GM18909 (cell line): ENCODE measurements around the gene VPS50.

Experiments
- ATAC-seq: cut with Tn5 transposase; IDR thresholded peaks from one replicate; pipeline ENCODE4 v1.9.1; 2021; ENCODE audit warnings: mild to moderate bottlenecking; ENCODE audit not compliant: unreplicated experiment, poor library complexity

Gene VPS50

DNA sequence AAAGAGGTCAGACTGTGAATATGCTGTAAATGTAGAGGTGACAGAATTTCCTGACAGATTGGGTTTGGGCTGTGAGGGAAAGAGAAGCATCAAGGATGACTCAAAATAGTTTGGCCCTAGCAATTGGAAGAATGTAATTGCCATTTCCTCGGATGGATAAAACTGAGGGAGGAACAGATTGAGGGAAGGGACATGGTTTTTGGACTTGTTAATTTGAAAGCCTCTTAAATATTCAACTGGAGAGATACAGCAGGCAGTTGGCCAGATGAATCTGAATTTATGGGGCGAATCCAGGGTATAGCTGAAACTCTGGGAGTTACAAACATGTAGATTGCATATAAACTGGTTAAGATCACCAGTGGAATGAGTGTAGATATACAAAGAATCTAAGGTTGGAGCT, 3.4 kb downstream of the VPS50 start:
- ATAC-seq = no peak

DNA sequence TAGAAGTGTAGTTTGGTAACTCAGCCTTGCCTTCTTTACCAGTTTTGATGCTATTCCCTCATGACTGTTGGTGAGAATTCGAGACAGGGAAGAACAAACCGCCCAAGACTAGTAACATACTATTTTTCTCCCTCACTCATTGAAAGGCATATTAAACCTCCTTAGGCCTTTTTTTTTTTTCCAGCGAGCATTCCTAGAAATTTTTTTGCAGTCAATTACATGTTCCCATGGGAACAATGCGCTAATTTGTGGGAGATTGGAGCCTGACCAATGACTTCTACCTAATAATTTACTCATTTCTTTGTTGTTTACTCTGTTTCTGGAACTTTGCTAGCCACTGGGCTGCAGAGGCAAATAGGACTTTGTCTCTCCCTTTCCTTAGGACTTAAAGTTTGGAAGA, 6.0 kb downstream of the VPS50 start:
- ATAC-seq = no peak

DNA sequence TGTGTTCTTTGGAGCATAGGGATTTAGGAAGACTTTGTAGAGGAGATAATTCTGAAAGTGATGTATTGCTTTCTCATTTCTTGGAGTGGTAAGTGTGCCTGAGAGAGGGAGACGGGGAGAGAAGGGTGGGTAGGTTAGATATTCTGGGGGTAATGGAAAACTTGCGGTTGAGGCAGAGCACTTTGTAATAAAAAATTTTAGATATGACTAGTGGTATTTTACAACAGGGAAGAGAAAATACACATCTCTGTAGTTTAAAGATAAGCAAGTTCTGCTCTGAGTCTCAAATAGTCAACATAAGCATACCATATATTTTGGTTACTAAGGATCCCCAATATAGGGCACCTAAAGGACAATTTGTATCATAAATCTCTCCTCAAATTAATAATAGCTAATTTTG, 6.6 kb downstream of the VPS50 start:
- ATAC-seq = no peak

DNA sequence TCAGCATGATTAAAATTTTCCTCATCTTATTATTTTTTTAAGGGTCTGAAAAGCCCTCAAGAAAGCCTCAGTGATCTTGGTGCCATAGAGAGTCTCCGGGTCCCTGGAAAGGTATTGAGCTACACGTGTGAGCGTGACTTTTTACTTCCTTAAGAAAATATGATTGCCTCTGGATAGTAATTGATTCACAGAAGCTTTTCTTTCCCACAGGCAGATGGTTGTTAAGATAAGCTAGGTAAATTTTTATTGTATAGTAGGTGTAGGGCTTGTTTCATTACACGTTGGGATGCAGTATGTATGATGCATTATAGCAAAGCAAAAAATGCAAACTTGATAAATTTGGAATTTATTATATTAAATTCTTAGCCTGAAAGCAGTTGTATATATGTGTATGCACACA, 7.7 kb downstream of the VPS50 start:
- no peak for ATAC-seq

DNA sequence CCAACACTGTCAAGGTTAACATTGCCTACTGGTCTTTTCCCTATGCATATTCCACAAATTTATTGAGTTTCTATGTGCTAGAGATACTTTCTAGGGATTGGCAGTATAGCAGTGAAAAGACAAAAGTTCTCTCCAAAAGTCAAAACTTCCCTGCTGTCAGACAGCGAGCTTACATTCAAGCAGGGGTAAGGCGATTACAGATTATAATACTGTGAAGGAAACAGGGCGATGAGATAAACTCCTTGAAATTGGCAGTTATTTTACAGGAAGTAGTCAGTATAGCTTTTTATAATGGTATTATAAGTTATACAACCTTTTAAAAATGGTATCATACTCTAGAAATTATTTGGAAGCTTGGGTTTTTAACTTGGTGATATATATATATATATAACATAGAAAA, 9.9 kb downstream of the VPS50 start:
- ATAC-seq = no peak

DNA sequence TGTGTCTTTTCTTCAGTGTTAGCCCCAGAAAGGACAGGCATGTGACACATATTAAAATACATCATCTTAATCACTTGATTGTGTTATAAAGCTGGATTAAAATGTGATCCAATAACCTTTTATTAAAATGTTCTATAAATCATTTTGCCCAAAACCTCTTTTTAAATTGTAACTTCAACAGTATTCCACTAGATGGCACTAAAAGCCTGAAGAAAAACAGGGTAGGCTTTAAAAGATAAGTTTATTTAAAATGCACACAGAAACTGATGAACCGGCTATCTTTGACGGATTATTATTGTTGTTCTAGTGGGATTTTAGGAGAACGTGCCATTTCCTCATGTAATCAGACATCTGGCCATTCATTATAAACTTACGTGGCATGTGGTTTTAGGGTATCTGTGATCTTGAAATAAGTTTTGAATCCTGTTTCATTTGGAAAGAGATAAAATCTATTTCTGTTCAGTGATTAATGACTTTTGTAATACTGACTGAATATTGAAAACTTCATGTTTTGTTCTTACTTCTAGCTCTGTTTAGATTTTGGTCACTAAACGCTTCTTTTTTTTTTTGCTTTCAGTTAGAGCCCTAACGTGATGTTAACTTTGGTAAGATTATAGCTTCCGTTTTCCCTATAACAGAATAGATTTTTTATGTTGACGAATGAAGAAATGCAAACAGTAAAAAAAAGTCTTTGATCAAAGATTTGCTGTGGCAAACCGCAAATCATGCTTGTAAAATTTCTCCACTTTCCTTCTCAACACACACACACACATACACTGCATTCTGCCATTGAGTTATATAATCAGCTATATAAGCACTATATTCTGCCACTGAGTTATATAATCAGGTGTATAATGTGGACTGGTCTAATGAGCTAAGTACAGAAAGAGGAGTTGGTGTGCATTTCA, 13.6 kb downstream of the VPS50 start:
- ATAC-seq = no peak

DNA sequence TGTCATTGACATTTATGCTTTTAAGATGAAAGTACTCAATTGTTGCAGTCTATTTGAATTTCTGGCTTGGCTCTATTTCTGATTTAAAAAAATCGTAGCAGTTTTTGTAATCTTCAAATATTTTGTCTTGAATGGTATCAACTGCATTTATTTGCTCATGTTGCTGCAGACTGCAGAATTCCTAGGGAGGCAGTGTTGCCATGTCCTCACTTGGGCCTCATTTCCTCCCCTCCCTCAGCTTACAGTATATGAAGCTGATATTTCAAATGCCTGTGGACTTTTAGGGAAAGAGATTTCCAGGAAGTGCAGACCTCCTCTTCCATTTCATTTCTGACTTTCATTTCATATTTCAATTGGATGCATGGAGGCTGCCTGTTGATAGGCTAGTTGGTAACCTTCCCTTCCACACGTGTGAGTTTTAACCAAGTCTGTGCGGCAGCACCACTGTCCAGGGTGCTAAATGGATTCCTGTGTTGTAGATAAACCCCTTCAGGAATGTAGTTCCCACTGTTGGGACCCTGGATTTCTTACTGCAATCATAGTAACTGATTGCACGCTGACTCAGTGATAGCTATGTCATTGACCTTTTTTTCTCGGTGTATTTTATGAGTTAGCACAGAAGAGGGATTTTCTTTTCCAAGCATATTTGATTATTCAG, 17.5 kb downstream of the VPS50 start:
- ATAC-seq = no peak

DNA sequence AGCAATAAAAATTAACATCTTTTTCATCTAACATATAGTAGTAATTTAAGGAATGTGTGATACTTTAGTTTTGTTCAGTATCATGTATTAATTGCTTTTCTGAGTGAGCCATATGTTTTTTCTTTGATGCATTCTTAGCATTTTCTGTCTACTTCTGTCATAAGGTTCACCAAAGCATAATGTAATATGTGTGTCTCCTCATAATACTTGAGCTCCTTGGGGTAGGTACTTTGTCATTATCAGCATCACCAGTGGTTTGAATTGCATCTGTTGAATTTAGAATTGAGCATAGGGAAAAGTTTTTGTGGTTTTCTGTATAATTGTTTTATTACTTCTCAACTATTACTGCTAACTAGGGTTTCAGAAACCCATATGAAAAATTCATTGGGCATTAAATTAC, 26.5 kb downstream of the VPS50 start:
- no peak for ATAC-seq

DNA sequence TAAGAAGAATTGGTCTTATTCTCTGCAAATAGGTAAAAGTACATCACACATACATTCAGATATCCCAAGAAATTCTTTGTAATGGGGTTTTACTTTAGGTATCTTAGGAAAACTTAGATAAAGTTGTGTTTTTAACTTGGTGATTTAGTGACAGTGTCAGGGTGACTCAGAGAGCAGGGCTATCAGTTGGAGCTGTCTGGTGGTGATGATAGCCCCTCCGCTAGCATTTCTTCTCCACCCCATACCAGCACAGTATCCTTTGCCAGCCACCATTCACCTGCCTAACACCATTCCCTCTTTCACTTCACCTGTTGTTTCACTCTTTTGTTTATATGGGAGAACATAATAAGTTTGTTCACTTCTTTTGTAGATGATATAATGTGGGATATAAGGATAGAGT, 30.4 kb downstream of the VPS50 start:
- ATAC-seq = no peak

DNA sequence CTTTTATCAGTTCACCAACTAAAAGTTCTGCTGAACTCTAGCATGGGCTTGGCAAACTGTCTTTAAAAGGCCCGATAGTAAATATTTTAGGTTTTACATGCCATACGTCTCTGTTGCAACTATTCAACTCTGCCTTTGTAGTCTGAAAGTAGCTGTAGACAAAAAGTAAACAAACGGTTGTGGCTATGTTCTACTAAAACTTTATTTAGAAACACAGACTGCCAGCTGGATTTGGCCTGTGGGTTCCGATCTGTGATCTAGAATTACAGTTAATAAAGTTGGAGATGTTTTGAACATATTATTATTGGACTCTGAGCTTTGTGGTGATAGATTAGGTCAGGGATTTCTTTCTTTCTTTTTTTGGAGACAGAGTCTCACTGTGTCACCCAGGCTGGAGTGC, 33.1 kb downstream of the VPS50 start:
- ATAC-seq = no peak

DNA sequence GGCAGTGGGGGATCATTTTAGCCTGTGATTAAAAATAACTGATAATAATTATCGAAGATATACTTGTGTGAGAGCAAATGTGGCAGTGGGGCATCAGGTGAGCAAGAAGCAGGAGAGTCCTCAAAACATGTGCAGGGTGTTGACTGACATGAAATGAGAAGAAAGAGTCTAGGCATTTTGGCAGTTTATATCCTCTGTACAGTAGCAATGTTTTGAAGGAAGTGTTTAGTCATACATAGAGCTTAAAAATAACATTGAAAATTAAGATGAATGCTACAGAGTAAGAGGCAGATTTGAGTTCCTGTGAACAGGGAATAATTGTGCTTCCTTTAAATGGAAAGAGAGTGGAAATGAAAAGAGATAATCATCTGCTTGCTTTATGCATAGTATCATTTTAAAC, 47.4 kb downstream of the VPS50 start:
- ATAC-seq = no peak

DNA sequence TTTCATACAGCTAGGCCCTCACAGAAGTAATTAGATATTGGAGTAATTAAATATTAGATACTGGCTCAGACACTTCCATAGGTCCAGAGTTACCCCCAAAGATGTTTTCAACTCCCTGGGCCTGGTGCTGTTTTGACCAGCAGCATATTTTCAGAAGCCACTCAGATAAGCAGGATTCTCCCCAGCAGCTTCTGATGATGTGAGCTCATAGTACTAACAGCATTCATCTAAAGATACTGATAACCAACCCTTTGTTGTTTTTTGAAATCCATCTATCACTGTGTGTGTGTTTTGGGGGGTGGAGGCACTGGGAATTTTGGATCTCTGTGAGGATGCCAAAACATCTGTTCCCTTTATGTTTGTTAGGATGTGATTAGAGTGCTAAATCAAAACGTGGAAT, 52.7 kb downstream of the VPS50 start:
- no peak for ATAC-seq

DNA sequence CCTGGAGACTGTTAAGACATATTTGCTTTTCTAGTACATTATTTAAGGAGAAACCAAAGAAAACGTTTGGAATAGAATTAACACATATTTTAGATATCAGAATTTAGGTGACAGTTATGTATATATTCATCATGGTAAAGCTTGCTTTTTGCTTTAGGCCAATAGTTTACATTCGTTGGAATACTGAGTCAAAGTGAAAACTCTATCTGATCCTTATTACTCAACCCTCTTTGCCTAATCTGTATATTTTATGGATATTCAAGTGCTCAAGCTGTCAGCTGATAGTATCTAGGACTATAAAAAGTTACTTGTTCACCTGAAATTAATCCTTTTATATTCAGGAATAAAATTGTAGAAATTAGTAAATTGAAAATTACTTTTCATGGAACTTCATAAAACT, 61.1 kb downstream of the VPS50 start:
- no peak for ATAC-seq

DNA sequence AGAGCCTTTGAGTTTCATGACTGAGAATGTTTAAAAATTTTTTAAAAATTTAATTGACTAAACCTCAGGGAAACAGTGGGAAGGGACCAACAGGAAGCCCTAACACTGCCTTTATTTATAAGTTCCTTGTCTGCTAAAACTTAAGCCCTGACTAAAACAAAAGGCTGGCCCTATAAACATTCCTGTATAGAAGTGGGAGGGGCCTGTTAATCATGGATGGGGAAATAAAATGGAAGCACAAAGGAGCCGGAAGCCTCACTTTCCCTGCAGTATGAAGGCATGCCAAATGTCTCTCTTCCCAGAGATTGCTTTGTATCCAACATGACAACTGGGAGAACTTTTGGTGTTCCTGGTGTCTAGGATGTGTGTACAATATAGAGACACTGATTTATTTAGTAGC, 66.0 kb downstream of the VPS50 start:
- ATAC-seq = no peak

DNA sequence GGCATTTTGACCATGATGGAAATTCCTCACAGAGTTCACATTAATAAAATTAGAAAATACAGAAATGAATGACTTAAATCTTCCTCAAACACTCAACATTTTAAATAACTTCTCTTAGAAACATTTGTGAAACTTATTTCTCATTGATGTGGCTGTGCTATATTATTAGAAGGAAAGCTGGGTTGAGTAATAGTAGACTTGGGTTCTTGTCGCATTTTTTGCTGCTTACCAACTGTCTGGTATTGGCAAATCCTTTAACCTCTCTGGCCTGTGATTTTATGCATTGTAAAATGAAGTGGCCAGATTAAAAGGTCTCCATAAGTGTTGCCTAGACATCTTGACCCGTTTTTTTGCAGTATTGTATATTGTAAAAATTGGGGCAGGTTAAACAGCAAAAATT, 66.5 kb downstream of the VPS50 start:
- no peak for ATAC-seq

DNA sequence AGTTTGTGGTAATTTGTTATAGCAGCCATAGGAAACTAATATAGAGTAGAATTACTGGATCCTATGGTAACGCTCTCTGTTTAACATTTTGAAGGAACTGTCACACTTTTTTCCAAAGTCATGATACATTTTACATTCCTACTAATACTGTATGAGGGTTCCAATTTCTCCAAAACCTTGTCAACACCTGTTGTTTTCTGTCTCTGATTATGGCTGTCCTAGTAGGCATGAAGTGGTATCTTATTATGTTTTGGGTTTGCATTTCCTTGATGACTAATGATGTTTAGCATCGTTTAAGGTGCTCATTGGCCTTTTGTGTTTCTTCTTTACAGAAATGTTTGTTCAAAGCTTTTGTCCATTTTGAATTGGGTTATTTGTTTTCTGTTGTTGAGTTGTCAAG, 69.6 kb downstream of the VPS50 start:
- ATAC-seq = no peak

DNA sequence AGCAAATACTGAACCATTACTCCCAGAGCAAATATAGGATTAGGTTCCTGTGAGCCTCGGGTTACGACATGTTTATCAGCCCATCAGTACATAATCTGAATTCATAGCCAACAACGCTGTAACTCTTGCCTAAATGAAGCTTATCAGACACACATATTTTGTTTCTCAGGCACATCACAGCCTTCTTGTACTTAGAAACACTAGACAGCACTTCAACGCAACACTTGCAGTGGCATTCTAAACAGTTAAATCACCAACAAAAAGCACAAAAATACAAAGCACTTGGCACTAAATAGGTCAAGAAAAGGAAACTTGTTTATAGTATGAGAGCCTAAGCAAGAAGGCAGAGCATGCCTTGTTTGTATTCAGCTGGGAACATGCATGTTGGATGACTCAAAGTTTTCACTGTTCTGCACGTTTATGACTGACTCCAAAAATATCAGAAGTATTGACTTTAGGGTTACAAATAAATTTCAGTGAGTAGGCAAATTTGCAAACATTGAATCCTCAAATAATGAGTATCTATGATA, 75.0 kb downstream of the VPS50 start:
- no peak for ATAC-seq

DNA sequence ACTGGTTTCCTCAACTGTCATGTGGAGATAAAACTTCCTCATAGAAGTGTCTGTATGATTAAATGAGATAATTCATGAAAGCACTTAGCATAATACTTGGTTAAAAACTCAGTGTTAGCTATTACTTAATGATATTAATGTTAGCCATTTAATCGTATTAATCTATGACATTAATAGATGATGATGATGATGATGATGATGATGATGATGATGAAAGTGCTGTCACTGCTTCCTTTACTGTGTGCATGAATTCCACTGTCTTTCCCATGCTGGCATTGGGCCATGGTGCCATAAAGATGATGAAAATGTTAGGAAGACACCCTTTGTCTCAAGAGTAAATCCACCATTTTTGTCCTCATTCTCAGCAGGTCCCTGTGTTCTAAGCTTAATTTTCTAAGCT, 75.8 kb downstream of the VPS50 start:
- no peak for ATAC-seq

DNA sequence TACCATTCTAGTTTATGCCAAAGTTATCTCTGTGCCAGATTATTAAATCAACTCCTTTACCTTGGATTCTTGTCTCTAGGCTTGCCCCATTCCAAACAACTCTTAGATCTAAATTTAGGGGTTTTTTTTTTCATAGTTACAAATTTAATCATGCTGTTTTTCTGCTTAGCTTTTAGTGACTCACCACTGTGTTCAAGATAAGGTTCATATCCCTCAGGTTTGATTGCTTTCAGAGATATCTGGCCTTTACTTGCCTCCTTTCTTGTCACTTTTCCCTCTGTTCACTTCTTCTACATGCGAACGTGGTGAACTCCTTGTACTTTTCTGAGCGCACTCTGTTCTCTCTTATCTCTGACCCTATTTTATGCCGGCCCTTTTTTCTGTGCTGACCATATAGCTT, 78.2 kb downstream of the VPS50 start:
- ATAC-seq = no peak

DNA sequence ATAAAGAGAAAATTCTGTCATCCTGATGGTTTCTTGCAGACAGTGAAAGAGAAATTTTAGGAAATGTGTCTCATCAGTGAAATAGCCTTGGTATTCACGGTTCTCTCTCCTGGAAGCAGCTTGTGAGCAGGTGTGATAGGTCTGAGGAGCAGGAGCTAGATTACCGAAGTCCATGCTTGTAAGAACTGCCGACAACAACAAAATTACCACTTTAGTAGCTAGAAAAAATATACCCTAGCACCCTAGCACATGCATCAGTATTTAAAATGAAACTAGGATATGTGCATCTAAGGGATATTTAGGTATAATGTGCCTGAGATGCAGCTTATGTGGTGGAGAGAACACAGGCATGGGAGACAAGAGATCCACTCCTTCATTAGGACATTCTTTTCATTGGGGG, 82.3 kb downstream of the VPS50 start:
- no peak for ATAC-seq

DNA sequence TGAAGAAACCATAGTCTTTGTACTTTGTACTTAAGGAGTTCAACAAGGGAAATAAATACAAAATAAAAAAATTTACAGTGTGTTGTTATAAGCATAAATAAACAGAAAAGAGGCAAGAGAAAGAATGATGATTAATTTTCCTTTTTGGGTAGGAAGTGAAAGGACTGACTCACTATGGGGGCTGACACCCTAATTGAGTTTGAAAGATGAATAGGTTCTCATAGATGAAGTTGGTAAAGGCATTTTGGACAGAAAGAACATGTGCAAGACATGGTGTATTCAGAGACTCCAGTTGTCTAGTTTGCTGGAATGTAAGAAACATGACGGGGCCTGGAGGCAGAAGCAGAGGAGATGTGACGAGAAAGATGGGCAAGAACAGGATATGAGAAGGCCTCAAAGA, 83.7 kb downstream of the VPS50 start:
- no peak for ATAC-seq

DNA sequence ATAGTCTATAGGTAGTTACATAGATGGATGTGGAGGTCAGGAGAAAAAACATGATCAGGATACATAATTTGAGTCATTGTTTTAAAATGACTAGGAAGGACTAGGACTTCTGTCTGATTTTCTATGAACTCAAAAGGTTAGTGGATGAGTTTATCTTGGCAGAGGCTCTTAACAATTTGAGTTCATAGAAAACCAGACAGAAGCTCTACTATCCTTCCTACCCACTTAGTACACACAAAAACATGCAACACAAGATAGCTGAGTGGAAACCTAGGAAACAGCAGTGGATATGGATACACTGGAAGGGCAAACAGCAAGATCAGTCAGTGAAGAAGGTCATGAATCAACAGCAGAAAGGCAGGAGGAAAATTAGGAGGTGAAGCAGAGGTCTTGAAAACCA, 84.6 kb downstream of the VPS50 start:
- no peak for ATAC-seq
